DMS114 treated with DMSO at 0.1 percent for 48 hours (cell line): ENCODE data around the gene FGFBP3.

Experiments
- DNase-seq: peaks from one replicate; lab custom pipeline; 2025; ENCODE audit not compliant: unreplicated experiment; lab: John Stamatoyannopoulos, UW

Gene FGFBP3, protein sequence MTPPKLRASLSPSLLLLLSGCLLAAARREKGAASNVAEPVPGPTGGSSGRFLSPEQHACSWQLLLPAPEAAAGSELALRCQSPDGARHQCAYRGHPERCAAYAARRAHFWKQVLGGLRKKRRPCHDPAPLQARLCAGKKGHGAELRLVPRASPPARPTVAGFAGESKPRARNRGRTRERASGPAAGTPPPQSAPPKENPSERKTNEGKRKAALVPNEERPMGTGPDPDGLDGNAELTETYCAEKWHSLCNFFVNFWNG

DNA sequence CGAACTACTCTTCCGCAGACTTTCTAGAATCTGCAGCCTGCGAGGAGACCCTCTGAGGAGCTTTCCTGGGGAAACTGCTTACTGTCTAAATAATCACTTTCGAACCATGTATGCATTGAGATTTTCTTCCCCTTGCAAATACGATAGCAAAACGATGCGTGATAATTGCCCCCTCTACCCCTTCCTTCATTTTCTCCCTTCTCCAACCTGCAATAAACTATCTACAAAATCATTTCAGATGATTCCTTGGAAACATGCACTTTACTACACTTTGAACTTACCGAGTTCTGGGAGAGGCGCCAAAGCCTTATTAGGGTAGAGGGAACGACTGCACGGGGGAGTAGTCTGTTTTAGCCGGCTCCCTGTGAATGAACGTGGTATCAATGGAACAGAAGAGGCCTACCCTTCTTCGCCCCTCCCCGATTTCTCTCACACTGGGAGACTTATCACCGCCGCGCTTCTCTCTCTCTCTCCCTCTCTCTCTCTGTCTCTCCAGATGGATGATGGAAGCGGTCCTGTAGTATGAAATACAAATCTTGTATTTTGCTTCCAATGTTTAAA, at the start of gene FGFBP3:
TSS of gene FGFBP3 (minus strand) at position 370 of the 561 bp plus-strand sequence. CDS start 517 bp downstream, outside the sequence.
- peak; percentile 57 for DNase-seq

GRCh38 chr10:91957091-91957490, 47.8 kb upstream of the FGFBP3 start:
- DNase-seq, result no peak

DNA sequence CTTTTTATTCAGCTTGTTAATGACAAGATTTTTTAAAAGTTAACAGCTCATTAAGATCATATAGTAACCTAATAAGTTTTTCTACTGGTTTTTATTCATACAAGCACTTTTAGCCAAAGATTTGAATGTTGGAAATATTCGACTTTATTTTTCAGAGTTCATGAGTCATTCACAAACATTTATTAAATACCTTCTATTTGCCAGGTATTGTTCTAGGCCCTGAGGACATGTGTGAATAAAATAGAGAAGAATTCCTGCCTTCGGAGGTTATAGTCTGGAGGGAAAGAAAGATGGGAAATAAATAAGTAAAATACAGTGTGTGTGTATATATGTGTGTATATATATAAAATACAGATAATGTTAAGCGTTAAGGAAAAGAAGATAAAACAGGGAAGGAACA, 45.8 kb upstream of the FGFBP3 start:
- no peak for DNase-seq

- no peak for DNase-seq
Measured at GRCh38 chr10:91953600-91954160, 44.4 kb upstream of the FGFBP3 start.

DNA sequence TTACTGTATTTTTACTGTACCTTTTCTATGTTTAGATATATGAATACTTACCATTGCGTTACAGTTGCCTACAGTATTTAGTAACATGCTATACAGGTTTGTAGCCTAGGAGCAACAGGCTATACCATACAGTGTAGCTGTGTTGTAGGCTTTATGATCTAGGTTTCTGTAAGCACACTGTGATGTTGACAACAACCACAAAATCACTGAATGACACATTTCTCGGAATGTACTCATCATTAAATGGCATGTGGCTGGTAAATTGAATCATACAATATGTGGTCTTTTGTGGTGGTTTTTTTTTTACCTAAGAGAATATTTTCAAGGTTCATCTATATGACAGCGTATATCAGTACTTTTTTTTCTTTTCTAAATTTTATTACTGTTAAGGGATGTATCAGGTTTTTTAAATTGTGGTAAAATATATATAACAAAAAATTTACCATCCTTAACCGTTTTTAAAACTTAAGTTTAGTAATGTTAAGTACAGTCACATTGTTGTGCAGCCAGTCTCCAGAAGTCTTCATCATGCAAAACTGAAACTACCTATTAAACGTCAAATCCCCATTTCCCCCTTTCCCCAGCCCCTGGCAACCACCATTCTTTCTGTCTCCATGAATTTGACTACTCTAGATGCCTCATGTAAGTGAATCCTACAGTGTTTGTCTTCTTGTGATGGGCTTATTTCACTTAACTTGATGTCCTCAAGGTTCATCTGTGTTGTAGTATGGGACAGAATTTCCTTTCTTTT, 35.8 kb upstream of the FGFBP3 start:
- no peak for DNase-seq

GRCh38 chr10:91941426-91941825, 32.1 kb upstream of the FGFBP3 start:
- no peak for DNase-seq

GRCh38 chr10:91939653-91940052, 30.4 kb upstream of the FGFBP3 start:
- DNase-seq, result no peak

- no peak for DNase-seq
Measured at GRCh38 chr10:91935886-91936285, 26.6 kb upstream of the FGFBP3 start.

- no peak for DNase-seq
Measured at GRCh38 chr10:91932737-91933136, 23.5 kb upstream of the FGFBP3 start.

DNA sequence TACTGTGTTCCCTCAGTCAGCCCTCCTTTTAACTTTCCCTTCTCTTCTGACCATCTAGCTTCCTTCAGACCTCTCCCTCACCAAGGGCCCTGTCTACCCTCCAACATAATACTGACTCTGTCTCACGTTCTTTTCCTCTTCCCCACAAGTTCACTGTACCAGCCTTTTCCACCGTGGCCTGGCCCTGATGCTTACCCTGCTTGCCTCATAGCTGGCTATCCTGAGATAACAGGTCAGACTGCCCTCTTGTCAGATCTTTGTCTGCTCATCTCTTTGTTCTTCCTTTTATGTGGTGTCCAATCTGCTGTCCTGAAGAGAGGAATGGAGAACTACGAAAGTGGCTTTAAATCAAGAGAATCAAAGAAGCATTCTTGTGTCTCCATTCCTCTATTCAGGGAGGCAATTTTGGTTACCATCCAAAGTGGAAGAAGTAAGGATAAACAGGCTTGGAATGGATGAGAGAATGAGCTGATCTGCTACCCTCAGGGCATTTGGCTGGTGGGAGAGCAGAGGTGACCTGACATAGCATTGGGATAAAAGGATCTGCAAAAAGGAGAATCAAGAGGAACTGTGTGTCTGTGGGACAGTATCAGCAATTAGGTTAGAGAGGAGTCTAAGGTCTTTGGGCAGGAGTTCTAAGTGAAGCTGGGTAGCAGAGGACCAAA, 22.4 kb upstream of the FGFBP3 start:
- DNase-seq, result no peak

GRCh38 chr10:91930939-91931338, 21.7 kb upstream of the FGFBP3 start:
- no peak for DNase-seq

DNA sequence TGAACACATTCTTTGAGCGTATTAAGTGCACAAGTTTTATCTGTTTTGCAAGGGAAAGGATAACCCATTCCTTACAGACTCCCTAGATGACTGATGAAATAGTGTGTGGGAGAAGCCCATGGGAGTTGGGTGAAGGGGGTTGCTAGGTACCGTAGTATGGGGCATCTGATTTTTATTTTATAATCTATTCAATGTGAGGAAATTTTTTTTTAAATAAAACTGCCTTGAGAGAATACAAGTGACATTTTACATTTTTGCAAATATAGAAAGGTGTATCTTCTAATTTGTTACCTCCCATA, 15.7 kb upstream of the FGFBP3 start:
- no peak for DNase-seq

DNA sequence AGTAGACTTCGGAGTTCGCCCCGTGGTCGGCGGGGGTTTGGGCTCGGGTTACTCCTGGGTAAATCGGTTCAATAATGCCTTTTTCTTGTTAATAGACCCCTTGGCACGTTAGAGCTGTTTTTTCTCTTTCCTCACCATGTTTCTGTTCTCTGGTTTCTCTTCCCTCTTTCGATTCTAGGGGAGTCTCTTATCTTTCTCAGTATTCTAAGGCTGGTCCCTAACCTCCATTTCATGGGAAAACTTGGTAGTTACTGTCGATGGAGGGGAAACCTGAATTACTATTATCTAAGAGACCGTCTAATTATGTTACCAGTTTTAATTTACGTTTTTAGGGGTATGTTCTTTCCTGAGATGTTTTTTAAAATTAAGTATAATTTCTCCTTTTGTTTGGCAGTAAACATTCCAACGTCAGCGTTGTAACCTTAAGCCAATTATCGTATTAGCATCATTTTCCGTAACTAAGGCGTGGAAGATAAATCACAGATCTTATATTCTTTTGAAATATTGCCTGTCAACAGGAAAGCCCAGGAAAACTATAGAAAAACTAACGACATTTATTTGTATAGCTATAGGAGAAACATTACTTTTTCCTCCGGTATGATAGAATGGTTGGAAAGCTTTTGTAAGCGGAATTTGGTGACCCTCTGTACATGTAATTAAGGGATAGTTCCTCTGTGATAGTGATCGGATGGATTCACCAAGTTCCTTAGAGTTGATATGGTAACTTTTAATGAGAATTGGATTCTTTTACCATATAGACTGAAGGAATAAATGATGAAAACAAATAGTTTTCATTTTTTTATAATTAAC, 15.1 kb upstream of the FGFBP3 start:
- peak; percentile 42 for DNase-seq

DNA sequence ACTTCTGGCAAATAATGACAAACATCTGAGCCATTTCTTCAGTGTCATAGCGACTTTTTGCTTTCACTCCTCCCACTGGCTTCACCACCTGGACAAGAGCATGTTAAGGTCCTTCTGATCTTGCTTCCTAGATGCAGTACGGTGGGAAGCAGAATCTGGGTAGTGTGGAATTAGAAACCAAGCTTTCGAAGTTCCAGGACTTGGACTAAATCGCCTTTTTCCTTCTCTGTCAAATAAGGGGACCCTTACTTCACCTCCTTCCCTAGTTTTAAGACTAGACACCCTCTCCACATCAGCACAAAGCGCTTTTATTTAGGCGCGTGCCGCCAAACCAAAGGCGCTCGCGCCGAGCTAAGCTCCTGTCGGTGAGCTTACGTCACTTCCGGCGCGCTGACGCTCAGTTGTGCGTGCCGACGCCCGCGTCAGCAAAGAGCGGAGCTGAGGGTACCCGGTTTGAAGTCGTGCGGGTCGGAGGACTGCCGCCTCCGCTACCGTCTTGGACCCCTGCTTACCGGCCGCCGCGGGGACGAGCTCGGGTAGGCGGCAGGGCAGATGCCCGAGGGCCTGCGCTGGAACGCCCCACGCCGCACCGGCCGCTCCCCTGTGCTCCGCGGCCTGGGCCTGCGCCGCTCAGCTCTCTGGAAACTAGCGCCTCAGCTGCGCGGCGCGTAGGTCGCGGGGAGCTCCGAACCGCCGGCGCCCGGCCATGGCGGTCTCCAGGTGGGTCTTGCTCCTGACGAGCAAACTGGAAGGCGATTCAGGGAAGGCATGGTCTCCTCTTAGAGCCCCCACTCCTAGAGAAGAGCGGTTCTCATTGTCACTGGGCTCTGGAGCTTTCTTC, 14.3 kb upstream of the FGFBP3 start, which contains the start of gene BTAF1:
TSS of gene BTAF1 (plus strand) at position 400 of the 841 bp plus-strand sequence. CDS start at position 707, 307 bp downstream.
- DNase-seq, result peak; percentile 81

DNA sequence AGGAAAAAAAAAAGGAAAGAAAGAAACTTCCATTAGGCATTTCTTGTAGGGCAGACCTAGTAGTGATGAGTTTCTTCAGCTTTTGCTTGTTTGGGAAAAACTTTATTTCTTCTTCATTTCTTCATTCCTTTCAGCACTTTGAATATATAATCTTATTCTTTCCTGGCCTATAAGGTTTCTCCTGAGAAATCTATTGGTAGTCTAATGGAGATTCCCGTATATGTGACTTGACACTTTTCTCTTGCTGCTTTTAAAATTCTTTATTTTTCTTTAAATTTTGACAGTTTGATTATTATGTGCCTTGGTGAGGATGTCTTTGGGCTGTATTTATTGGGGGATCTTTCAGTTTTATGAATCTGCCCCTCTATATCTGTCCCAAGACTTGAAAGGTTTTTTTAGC, 10.4 kb upstream of the FGFBP3 start:
- DNase-seq, result no peak

DNA sequence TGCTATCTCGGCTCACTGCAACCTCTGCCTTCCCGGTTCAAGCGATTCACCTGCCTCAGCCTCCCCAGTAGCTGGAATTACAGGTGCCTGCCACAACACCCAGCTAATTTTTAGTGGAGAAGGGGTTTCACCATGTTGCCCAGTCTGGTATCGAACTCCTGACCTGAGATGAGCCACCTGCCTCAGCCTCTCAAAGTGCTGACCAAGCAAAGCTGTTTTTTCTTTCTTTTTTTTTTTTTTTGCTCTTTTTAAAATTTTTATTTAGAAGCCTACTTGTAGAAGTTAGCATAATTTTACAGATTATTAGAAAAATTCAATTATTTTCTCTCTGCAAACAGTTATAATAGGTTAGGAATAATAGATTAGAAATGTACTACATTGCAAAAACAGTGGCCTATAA, 1.2 kb upstream of the FGFBP3 start:
- DNase-seq, result no peak

DNA sequence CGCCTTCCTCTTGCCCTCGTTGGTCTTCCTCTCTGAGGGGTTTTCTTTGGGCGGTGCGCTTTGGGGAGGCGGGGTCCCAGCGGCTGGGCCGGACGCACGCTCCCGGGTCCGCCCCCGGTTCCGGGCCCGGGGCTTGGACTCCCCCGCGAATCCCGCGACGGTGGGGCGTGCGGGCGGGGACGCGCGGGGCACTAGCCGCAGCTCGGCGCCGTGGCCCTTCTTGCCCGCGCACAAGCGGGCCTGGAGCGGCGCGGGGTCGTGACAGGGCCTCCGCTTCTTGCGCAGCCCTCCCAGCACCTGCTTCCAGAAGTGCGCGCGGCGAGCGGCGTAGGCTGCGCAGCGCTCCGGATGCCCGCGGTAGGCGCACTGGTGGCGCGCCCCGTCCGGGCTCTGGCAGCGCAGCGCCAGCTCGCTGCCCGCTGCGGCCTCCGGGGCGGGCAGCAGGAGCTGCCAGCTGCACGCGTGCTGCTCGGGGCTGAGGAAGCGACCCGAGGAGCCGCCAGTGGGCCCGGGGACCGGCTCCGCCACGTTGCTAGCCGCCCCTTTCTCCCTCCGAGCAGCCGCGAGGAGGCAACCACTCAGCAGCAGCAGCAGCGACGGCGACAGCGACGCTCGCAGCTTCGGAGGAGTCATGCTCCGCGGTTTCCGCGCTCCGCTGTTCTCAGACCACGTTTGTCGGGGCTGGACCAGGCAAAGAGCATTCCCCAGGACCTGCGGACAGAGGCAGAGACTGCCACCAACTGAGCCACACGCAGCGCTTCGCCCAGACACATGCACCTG, 759 bp downstream of the FGFBP3 start:
- peak; percentile 71 for DNase-seq

- no peak for DNase-seq
Measured at GRCh38 chr10:91907914-91908336, 1.4 kb downstream of the FGFBP3 start.

- no peak for DNase-seq
Measured at GRCh38 chr10:91907033-91907594, 2.2 kb downstream of the FGFBP3 start.
